Common myeloid progenitor, CD34-positive (primary cell): Measurements from ENCODE around the gene EXD1.
A peak's percentile ranks its signal among the peaks of the same experiment; 100 is the strongest.

Experiments used
- CTCF ChIA-PET: fragments of 350-600 bp; sonication (Branson Sonifier 250); formaldehyde crosslinking; loops from one replicate; lab custom pipeline; 2021; ENCODE audit warnings: antibody characterized with exemption; lab: Charles Lee
- POLR2A ChIA-PET: fragments of 350-600 bp; sonication (Branson Sonifier 250); formaldehyde crosslinking; loops from one replicate; lab custom pipeline; 2021; ENCODE audit warnings: antibody characterized with exemption; lab: Charles Lee
- DNase-seq, 3 donors: peaks; one replicate each; pipeline versions ENCODE4 v3.0.0 to v3.0.0-alpha.2; 2013
- H3K27ac ChIP-seq, 2 experiments: 1 replicate in 1 of 2; 2 replicates in 1 of 2; pipeline ENCODE4 v1.7.0; 2013; ENCODE audit warnings: inconsistent platforms in 2 of 2, low read length in 2 of 2, mild to moderate bottlenecking in 2 of 2, low read depth in 1 of 2, moderate library complexity in 1 of 2; ENCODE audit not compliant: severe bottlenecking in 2 of 2, insufficient read depth in 1 of 2, poor library complexity in 1 of 2
- H3K27me3 ChIP-seq, 5 experiments: replicated peaks in 2 of 5; 1 replicate in 3 of 5; 2 replicates in 2 of 5; pipeline versions ENCODE4 v1.6.1 to v1.7.0; 2013; ENCODE audit warnings: low read length in 4 of 5, mild to moderate bottlenecking in 2 of 5, moderate library complexity in 2 of 5, inconsistent platforms in 1 of 5; ENCODE audit not compliant: insufficient read depth in 5 of 5, control insufficient read depth in 4 of 5
- H3K36me3 ChIP-seq, 4 experiments: 1 replicate in 2 of 4; 2 replicates in 2 of 4; pipeline versions ENCODE4 v1.6.1 to v1.7.0; 2013; ENCODE audit warnings: low read length in 3 of 4, control low read depth in 1 of 4, mild to moderate bottlenecking in 1 of 4; ENCODE audit not compliant: control insufficient read depth in 4 of 4, insufficient read depth in 4 of 4
- H3K4me1 ChIP-seq, 4 experiments: 1 replicate in 3 of 4; 2 replicates in 1 of 4; pipeline versions ENCODE4 v1.6.1 to v1.7.1; 2013; ENCODE audit warnings: low read length in 3 of 4, mild to moderate bottlenecking in 3 of 4, control low read depth in 1 of 4, inconsistent platforms in 1 of 4, moderate library complexity in 1 of 4; ENCODE audit not compliant: control insufficient read depth in 4 of 4, insufficient read depth in 4 of 4; ENCODE audit errors: control extremely low read depth in 1 of 4
- H3K4me3 ChIP-seq, 7 experiments: 1 replicate in 4 of 7; 2 replicates in 3 of 7; pipeline versions ENCODE4 v1.5.1 to v1.7.0; 2013; ENCODE audit warnings: mild to moderate bottlenecking in 7 of 7, low read length in 6 of 7, moderate library complexity in 6 of 7, inconsistent platforms in 2 of 7, low read depth in 2 of 7, control low read depth in 1 of 7; ENCODE audit not compliant: insufficient read depth in 4 of 7, control insufficient read depth in 1 of 7; ENCODE audit errors: extremely low read depth in 1 of 7
- H3K9me3 ChIP-seq, 5 experiments: 1 replicate in 4 of 5; 2 replicates in 1 of 5; pipeline versions ENCODE4 v1.6.1 to v1.7.1; 2013; ENCODE audit warnings: low read length in 4 of 5, mild to moderate bottlenecking in 2 of 5, inconsistent platforms in 1 of 5, low read depth in 1 of 5, moderate library complexity in 1 of 5; ENCODE audit not compliant: control insufficient read depth in 4 of 5, insufficient read depth in 2 of 5; ENCODE audit errors: control extremely low read depth in 1 of 5
- WGBS: methylation state at CpG from one replicate; pipeline ENCODE4 v1.1.5; 2013; ENCODE audit not compliant: insufficient coverage; 5-methylcytosine and 5-hydroxymethylcytosine counted together

The EXD1 gene

DNA sequence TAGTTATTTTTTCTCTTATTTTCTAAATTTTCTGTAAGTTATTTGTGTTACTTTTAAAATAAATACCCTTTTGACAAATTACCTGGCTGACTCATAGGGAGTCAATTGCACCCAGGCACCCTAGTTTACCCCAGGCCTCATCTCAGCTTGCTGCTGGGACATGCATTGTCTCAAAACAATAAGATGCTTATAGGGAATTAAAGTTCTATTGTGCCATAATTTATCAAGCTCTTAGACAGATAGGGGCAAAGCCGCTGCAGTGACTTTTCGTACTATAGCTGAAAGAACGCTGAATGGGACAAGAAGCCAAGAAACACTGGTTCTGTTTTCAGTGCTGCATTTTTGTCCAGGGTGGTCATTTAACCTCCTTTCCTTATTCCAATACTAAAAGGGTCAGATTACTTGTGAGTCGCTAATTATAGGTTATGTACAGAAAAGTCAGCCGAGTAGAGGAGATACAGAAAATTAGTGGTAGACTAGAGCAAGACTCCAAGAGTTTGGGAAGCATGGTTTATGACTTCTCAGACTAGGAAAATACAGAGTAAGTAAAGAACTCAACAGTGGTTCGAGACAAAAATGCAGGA, 50.3 kb downstream of the EXD1 start:
- WGBS = 98% methylated on average over 6 of the region's 6 CpGs
- peaks cover 0 to 4% (median 0%) of the 10 kb centered on the region in 4 experiments for H3K4me1 ChIP-seq
- POLR2A ChIA-PET = no interaction called here
- H3K9me3 ChIP-seq = no peaks in the 10 kb centered on the region
- no peak overlapping the region for H3K4me3 ChIP-seq
- no peaks in the 10 kb centered on the region for H3K27me3 ChIP-seq
- H3K36me3 ChIP-seq = no peaks in the 10 kb centered on the region
- no peak overlapping the region for H3K27ac ChIP-seq
- DNase-seq = no peak
- CTCF ChIA-PET = no interaction called here

DNA sequence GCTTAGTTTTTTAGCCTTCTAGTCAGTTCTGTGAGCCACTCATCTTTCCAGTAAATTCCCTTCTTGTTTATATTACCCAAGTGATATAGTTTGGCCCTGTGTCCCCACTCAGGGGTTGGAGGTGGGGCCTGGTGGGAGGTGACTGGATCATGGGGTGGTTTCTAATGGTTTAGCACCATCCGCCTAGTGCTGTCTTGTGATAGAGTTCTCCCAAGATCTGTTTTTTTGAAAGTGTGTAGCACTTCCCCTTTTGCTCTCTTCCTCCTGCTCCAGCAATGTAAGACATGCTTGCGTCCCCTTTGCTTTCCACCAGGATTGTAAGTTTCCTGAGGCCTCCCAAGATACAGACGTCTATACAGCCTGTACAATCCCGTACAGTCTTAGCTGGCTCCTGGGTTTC, 60.8 kb downstream of the EXD1 start:
- no peak overlapping the region for H3K4me3 ChIP-seq
- 0% methylated on average over 1 of the region's 4 CpGs for WGBS
- ChIA-PET CTCF (interaction anchor here (0.8 to 1.5 kb wide), 2 partner anchors 14 to 18 kb away, joined by 3 to 7 read pairs; no protein-coding TSS in a partner anchor), POLR2A (no interaction called here)
- H3K36me3 ChIP-seq = no peaks in the 10 kb centered on the region
- H3K9me3 ChIP-seq = no peaks in the 10 kb centered on the region
- H3K4me1 ChIP-seq = peaks cover 0 to 11% (median 6%) of the 10 kb centered on the region in 4 experiments
- peak; percentile 30 to 70 (median 58) for DNase-seq
- H3K27ac ChIP-seq = no peak overlapping the region
- no peaks in the 10 kb centered on the region for H3K27me3 ChIP-seq

DNA sequence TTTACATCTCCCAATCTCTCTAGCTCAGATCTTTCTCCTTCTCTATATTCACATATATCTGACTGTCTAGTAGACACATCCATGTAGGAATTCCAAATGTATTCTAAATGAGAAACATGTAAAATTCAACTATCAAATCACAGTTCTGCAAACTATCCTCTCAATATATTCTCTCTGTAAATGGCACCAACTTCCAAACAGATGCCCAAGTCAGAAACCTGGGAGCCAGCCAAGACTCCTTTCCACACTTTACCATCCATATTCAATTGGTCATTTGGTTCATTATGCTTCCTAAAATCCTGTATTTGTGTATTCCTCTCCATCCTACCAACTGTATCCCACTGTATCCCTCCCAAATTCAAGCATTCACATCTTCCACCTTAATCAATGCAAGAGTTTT, 61.5 kb downstream of the EXD1 start:
- POLR2A ChIA-PET = no interaction called here

DNA sequence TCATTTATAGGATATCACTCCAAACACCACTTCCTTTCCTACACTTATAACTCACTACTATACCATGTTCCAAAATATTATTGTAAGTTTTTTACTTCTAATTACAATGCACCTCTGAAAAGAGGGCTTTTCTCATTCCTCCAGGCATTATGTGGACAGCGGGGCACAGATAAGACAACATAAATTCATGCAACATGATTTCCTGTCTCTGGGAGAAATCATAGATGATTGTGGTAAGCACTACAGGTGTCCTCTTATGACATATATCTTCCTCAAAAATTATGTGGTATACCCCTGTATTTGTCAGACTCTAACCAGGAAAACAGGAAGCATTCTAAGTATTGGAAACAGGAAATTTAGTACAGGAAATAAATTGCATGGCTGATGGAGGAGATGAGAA, 68.8 kb downstream of the EXD1 start:
- Histone ChIP-seq H3K36me3 (no peaks in the 10 kb centered on the region), H3K9me3 (no peaks in the 10 kb centered on the region), H3K27me3 (no peaks in the 10 kb centered on the region), H3K4me3 (no peak overlapping the region), H3K4me1 (peaks cover 0 to 7% (median 6%) of the 10 kb centered on the region in 4 experiments), H3K27ac (no peak overlapping the region)
- DNase-seq = peak in 1 of 3 donors; percentile 12
- no CpG with 5 or more reads among the region's 1 CpG for WGBS
- CTCF ChIA-PET = no interaction called here
- POLR2A ChIA-PET = no interaction called here

More for the DNA sequence above, 61.5 kb downstream of the EXD1 start:
- Histone ChIP-seq H3K4me1 (peaks cover 0 to 11% (median 6%) of the 10 kb centered on the region in 4 experiments), H3K4me3 (no peak overlapping the region), H3K9me3 (no peaks in the 10 kb centered on the region), H3K27me3 (no peaks in the 10 kb centered on the region), H3K36me3 (no peaks in the 10 kb centered on the region), H3K27ac (no peak overlapping the region)
- DNase-seq = no peak
- CTCF ChIA-PET = interaction anchor here (0.8 to 1.5 kb wide), 3 partner anchors 15 to 43 kb away, joined by 3 to 7 read pairs (median 3); no protein-coding TSS in a partner anchor

DNA sequence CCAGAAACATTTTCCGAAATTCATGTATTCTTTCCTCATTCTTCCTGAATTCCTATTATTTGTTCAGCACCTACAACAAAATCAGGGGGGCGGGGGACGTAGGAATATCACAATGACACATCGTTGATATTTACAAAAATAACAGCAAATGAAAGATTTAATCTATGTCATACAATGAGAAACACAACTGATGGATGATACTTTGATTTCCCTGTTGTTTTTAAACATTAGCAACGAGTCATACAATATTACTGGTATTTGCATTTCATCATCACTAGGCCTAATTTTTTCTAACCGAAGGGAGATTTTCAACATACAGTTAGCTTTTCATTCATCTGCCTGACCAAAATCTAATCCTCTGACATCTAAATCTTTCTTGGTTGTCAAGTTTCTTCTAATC, 69.2 kb downstream of the EXD1 start:
- ChIA-PET POLR2A (no interaction called here), CTCF (no interaction called here)
- no peak overlapping the region for H3K4me3 ChIP-seq
- no peaks in the 10 kb centered on the region for H3K36me3 ChIP-seq
- H3K4me1 ChIP-seq = peaks cover 0 to 7% (median 6%) of the 10 kb centered on the region in 4 experiments
- no peaks in the 10 kb centered on the region for H3K9me3 ChIP-seq
- WGBS = 71% methylated on average over 1 of the region's 6 CpGs
- no peak overlapping the region for H3K27ac ChIP-seq
- DNase-seq = peak in 2 of 3 donors; percentile 15 to 19
- H3K27me3 ChIP-seq = no peaks in the 10 kb centered on the region

DNA sequence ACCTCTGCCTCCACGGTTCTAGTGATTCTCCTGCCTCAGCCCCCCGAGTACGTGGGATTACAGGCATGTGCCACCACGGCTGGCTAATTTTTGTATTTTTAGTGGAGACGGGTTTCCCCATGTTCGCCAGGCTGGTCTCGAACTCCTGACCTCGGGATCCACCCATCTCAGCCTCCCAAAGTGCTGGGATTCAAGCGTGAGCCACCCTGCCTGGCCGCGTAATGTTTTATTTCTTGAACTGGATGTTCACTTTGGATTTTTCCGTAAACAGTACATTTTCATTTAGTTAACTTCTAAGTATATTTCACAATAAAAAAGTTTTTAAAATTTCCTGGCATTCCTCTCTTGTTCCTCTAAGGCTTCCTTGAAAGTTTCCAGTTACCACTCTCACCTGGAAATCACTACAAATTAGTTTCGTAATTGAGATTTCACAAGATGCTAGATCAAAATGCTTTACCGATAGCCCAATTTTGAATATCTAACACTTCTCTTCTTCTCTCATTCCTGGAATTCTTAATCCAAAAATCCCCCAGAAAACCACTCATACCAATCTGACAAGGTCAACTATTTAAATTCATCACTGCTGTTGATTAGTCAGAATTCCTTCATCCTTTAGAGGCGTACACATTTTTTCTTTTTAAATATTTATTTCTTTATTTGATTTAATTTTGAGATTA, 69.8 kb downstream of the EXD1 start:
- Histone ChIP-seq H3K9me3 (no peaks in the 10 kb centered on the region), H3K4me3 (no peak overlapping the region), H3K27ac (no peak overlapping the region), H3K27me3 (no peaks in the 10 kb centered on the region), H3K36me3 (no peaks in the 10 kb centered on the region), H3K4me1 (peaks cover 0 to 7% (median 6%) of the 10 kb centered on the region in 4 experiments)
- WGBS = 98% methylated on average over 13 of the region's 15 CpGs
- ChIA-PET POLR2A (no interaction called here), CTCF (no interaction called here)
- no peak for DNase-seq

DNA sequence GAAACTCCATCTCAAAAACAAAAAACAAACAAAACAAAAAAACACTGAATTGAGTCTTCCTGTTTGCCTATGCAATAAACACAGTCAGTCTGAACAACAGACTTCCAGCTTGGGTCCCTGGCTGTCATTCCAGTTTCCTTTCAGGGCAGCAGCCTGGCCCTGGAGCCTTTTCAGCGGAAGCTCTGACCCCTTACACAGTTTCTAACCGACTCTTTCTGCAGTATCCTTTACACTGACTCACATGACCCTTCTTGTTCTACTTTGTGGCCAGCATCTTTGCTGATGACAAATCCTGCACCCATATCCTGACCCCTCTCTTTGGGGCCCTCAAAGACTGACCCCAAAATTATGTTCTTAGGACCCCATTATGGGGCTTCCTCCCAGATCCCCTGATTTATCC, 76.1 kb downstream of the EXD1 start:
- 81% methylated on average over 2 of the region's 2 CpGs for WGBS
- Histone ChIP-seq H3K4me3 (no peak overlapping the region), H3K4me1 (no peaks in the 10 kb centered on the region), H3K36me3 (no peaks in the 10 kb centered on the region), H3K27ac (no peak overlapping the region), H3K27me3 (no peaks in the 10 kb centered on the region), H3K9me3 (no peaks in the 10 kb centered on the region)
- no peak for DNase-seq
- ChIA-PET POLR2A (no interaction called here), CTCF (no interaction called here)
